ENCODE data around the gene RNF182. TPM values are rescaled to one million over a fixed set of nuclear protein-coding genes. Genes with fewer than 3 reads are reported as not detected.

RNF182 gene
- polyA plus RNA-seq, 1 of the 3 experiments (the other 2 are of a cell fraction) = 8.0 TPM

GRCh38 chr6:13941902-13942301 lies 17.1 kb downstream of the RNF182 start:
- H3K79me2 ChIP-seq (ENCODE audit: insufficient read depth) = peaks cover 92% of the 10 kb centered on the region

DNA sequence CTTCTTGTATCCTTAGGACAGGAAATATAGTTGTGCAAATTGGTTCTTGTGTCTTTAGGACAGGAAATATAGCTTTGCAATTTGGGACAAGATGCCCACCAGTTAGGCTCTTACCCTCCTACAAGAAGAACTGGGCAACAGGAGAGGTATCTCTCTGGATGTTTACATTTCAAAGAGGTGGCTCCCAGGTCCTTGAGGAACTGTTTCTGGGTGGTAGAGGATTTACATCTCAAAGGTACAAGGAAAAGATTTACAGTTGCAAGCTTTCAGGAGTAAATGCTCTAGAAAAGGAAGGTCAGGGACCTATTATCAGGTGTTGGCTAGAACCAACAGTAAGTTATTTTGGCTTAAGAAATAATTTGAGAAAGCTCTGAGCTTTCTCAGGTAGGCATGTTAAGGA lies 19.2 kb downstream of the RNF182 start:
- Histone ChIP-seq H3K9me2 (no peaks in the 10 kb centered on the region), H3K4me3 (ENCODE audit: low read depth in 2 of 2, low read length in 1 of 2) (no peak overlapping the region), H3K9ac (no peak overlapping the region), H3K9me3 (peaks cover 38% of the 10 kb centered on the region; the same call in 1 of the 2 replicates), H4K20me1 (ENCODE audit: insufficient read depth) (no peaks in the 10 kb centered on the region), H3K4me1 (ENCODE audit: control insufficient read depth in 1 of 2, insufficient read depth in 2 of 2, low read depth in 1 of 2, low read length in 1 of 2) (no peaks in the 10 kb centered on the region), H3K79me2 (ENCODE audit: insufficient read depth) (peaks cover 81% of the 10 kb centered on the region), H3K36me3 (replicated peaks in 1 of 2; ENCODE audit: control insufficient read depth in 1 of 2, insufficient read depth in 2 of 2, low read length in 1 of 2) (peaks cover 0 to 4% of the 10 kb centered on the region in 2 experiments), H3K27me3 (ENCODE audit: insufficient read depth) (no peaks in the 10 kb centered on the region), H3K4me2 (no peak overlapping the region), H2AFZ (ENCODE audit: low read depth) (no peak overlapping the region), H3K27ac (ENCODE audit: low read depth in 2 of 2, low read length in 1 of 2) (no peak overlapping the region), H3F3A (replicated peaks; ENCODE audit: insufficient read depth) (peaks cover 7% of the 10 kb centered on the region)
- DNase-seq = no peak
- TF ChIP-seq ELF1 (IDR thresholded peaks at IDR 0.05) (no peak), RCOR1 (IDR thresholded peaks at IDR 0.05; ENCODE audit: low read length) (no peak), POLR2AphosphoS5 (IDR thresholded peaks at IDR 0.05; ENCODE audit: low read depth, low read length) (no peak), TCF12 (IDR thresholded peaks at IDR 0.05) (no peak), MEF2A (IDR thresholded peaks at IDR 0.05; ENCODE audit: borderline replicate concordance, low read depth) (no peak), NRF1 (IDR thresholded peaks at IDR 0.05; ENCODE audit: low read depth, low read length) (no peak), SMC3 (IDR thresholded peaks at IDR 0.05; ENCODE audit: low read depth, low read length) (no peak)
- TF ChIP-seq, protein P1, sequence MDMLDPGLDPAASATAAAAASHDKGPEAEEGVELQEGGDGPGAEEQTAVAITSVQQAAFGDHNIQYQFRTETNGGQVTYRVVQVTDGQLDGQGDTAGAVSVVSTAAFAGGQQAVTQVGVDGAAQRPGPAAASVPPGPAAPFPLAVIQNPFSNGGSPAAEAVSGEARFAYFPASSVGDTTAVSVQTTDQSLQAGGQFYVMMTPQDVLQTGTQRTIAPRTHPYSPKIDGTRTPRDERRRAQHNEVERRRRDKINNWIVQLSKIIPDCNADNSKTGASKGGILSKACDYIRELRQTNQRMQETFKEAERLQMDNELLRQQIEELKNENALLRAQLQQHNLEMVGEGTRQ (IDR thresholded peaks at IDR 0.05; ENCODE audit: borderline replicate concordance, low read depth, low read length) = no peak
- TF ChIP-seq, protein P2, sequence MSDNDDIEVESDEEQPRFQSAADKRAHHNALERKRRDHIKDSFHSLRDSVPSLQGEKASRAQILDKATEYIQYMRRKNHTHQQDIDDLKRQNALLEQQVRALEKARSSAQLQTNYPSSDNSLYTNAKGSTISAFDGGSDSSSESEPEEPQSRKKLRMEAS (IDR thresholded peaks at IDR 0.05; ENCODE audit: low read depth) = no peak
- TF ChIP-seq, protein P3, sequence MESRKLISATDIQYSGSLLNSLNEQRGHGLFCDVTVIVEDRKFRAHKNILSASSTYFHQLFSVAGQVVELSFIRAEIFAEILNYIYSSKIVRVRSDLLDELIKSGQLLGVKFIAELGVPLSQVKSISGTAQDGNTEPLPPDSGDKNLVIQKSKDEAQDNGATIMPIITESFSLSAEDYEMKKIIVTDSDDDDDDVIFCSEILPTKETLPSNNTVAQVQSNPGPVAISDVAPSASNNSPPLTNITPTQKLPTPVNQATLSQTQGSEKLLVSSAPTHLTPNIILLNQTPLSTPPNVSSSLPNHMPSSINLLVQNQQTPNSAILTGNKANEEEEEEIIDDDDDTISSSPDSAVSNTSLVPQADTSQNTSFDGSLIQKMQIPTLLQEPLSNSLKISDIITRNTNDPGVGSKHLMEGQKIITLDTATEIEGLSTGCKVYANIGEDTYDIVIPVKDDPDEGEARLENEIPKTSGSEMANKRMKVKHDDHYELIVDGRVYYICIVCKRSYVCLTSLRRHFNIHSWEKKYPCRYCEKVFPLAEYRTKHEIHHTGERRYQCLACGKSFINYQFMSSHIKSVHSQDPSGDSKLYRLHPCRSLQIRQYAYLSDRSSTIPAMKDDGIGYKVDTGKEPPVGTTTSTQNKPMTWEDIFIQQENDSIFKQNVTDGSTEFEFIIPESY (IDR thresholded peaks at IDR 0.05; ENCODE audit: borderline replicate concordance, low read depth) = no peak
- POLR2A ChIA-PET = no interaction called here
- CTCF ChIA-PET = no interaction called here

More at GRCh38 chr6:13941902-13942301, 17.1 kb downstream of the RNF182 start:
- H3K9me3 ChIP-seq = peaks cover 29% of the 10 kb centered on the region; the same call in 1 of the 2 replicates
- no peaks in the 10 kb centered on the region for H3K4me1 ChIP-seq (ENCODE audit: control insufficient read depth in 1 of 2, insufficient read depth in 2 of 2, low read depth in 1 of 2, low read length in 1 of 2)
- CTCF ChIA-PET = no interaction called here
- TF ChIP-seq IRF3 (IDR thresholded peaks at IDR 0.05; ENCODE audit: low read depth, low read length) (no peak), MXI1 (IDR thresholded peaks at IDR 0.05; ENCODE audit: low read depth, low read length) (no peak), TEAD4 (IDR thresholded peaks at IDR 0.05; ENCODE audit: borderline replicate concordance, insufficient read depth) (no peak), GABPA (IDR thresholded peaks at IDR 0.05; ENCODE audit: low read depth) (no peak), EZH2phosphoT487 (IDR thresholded peaks at IDR 0.05; ENCODE audit: borderline replicate concordance, low read depth) (no peak)
- TF ChIP-seq, protein P4, sequence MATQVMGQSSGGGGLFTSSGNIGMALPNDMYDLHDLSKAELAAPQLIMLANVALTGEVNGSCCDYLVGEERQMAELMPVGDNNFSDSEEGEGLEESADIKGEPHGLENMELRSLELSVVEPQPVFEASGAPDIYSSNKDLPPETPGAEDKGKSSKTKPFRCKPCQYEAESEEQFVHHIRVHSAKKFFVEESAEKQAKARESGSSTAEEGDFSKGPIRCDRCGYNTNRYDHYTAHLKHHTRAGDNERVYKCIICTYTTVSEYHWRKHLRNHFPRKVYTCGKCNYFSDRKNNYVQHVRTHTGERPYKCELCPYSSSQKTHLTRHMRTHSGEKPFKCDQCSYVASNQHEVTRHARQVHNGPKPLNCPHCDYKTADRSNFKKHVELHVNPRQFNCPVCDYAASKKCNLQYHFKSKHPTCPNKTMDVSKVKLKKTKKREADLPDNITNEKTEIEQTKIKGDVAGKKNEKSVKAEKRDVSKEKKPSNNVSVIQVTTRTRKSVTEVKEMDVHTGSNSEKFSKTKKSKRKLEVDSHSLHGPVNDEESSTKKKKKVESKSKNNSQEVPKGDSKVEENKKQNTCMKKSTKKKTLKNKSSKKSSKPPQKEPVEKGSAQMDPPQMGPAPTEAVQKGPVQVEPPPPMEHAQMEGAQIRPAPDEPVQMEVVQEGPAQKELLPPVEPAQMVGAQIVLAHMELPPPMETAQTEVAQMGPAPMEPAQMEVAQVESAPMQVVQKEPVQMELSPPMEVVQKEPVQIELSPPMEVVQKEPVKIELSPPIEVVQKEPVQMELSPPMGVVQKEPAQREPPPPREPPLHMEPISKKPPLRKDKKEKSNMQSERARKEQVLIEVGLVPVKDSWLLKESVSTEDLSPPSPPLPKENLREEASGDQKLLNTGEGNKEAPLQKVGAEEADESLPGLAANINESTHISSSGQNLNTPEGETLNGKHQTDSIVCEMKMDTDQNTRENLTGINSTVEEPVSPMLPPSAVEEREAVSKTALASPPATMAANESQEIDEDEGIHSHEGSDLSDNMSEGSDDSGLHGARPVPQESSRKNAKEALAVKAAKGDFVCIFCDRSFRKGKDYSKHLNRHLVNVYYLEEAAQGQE (IDR thresholded peaks at IDR 0.05; ENCODE audit: low read depth, low read length) = no peak
- TF ChIP-seq, protein P5, sequence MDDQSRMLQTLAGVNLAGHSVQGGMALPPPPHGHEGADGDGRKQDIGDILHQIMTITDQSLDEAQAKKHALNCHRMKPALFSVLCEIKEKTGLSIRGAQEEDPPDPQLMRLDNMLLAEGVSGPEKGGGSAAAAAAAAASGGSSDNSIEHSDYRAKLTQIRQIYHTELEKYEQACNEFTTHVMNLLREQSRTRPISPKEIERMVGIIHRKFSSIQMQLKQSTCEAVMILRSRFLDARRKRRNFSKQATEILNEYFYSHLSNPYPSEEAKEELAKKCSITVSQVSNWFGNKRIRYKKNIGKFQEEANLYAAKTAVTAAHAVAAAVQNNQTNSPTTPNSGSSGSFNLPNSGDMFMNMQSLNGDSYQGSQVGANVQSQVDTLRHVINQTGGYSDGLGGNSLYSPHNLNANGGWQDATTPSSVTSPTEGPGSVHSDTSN (IDR thresholded peaks at IDR 0.05) = no peak
- no peak overlapping the region for H3K4me2 ChIP-seq
- no peak overlapping the region for H3K9ac ChIP-seq
- H3K4me3 ChIP-seq (ENCODE audit: low read depth in 2 of 2, low read length in 1 of 2) = no peak overlapping the region
- no peak overlapping the region for H3K27ac ChIP-seq (ENCODE audit: low read depth in 2 of 2, low read length in 1 of 2)
- H3K36me3 ChIP-seq (replicated peaks in 1 of 2; ENCODE audit: control insufficient read depth in 1 of 2, insufficient read depth in 2 of 2, low read length in 1 of 2) = no peaks in the 10 kb centered on the region
- H4K20me1 ChIP-seq (ENCODE audit: insufficient read depth) = no peaks in the 10 kb centered on the region
- POLR2A ChIA-PET = no interaction called here
- no peaks in the 10 kb centered on the region for H3K9me2 ChIP-seq
- DNase-seq = no peak
- H3K27me3 ChIP-seq (ENCODE audit: insufficient read depth) = no peaks in the 10 kb centered on the region
- H3F3A ChIP-seq (replicated peaks; ENCODE audit: insufficient read depth) = no peaks in the 10 kb centered on the region
- no peak overlapping the region for H2AFZ ChIP-seq (ENCODE audit: low read depth)
